BLaER1 (cell line): Measurements from ENCODE around the gene SPRED2.

ENCODE experiments used
- H3K27ac ChIP-seq: shearing (Covaris generic); formaldehyde crosslinking; 2 replicates; pipeline ENCODE4 v1.8.1; 2022
- H3K27me3 ChIP-seq: shearing (Covaris generic); formaldehyde crosslinking; 2 replicates; pipeline ENCODE4 v1.8.1; 2022
- H3K36me3 ChIP-seq: shearing (Covaris generic); formaldehyde crosslinking; 2 replicates; pipeline ENCODE4 v1.8.1; 2022
- H3K4me1 ChIP-seq: shearing (Covaris generic); formaldehyde crosslinking; 2 replicates; pipeline ENCODE4 v1.8.1; 2022
- H3K4me2 ChIP-seq: shearing (Covaris generic); formaldehyde crosslinking; 2 replicates; pipeline ENCODE4 v1.8.1; 2022
- H3K4me3 ChIP-seq: shearing (Covaris generic); formaldehyde crosslinking; 2 replicates; pipeline ENCODE4 v1.8.1; 2022
- H3K9ac ChIP-seq: shearing (Covaris generic); formaldehyde crosslinking; 2 replicates; pipeline ENCODE4 v1.8.1; 2022
- H3K9me3 ChIP-seq: shearing (Covaris generic); formaldehyde crosslinking; 2 replicates; pipeline ENCODE4 v1.8.1; 2022
- H4K20me1 ChIP-seq: shearing (Covaris generic); formaldehyde crosslinking; 2 replicates; pipeline ENCODE4 v1.8.1; 2022
- Cebpa-rat ChIP-seq: shearing (Covaris generic); IDR thresholded peaks from 2 replicates; pipeline ENCODE4 v1.8.1; 2022

The SPRED2 gene

DNA sequence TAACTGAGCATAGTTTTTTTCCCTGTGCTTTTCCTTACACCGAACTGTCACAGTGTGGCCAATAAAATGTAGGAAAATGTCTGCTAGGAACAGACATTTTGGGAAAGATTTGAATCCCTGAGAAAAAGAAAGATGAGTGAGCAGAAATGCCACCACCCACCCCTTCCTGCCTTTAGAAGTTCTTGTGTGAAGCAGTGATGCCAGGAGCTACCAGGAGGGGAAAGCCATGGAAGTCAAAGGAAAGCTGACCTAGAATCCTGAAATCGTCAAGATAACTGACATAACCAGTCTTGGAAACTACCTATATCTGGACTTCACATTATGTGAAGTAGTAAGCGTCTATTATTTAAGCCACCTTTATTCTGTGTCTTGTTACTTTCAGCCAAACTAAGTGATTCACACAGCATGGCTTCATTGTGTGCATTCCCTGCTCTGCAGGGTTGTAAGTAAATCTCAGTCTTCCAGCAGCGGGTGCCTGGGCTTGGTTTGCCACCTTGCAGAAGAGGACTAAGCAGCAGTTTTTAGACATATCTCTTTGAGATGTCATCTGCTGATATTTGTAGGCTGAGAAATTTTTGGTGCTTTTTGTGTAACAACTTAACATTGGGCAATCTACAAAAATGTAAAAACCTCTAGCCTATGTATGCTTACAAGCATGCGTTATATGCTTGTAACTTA is 11.2 kb upstream of the SPRED2 start:
- no peak overlapping the region for H3K9ac ChIP-seq
- H3K27ac ChIP-seq, result no peak overlapping the region
- TF ChIP-seq Cebpa-rat, result no peak
- no peak overlapping the region for H3K4me3 ChIP-seq
- 0 out of 2 replicates have a peak, but pooled peaks cover 2% of the 10 kb centered on the region for H3K9me3 ChIP-seq
- H3K4me2 ChIP-seq, result no peak overlapping the region
- no peaks in the 10 kb centered on the region for H3K36me3 ChIP-seq
- no peaks in the 10 kb centered on the region for H3K27me3 ChIP-seq
- H3K4me1 ChIP-seq, result no peaks in the 10 kb centered on the region
- H4K20me1 ChIP-seq, result no peaks in the 10 kb centered on the region

DNA sequence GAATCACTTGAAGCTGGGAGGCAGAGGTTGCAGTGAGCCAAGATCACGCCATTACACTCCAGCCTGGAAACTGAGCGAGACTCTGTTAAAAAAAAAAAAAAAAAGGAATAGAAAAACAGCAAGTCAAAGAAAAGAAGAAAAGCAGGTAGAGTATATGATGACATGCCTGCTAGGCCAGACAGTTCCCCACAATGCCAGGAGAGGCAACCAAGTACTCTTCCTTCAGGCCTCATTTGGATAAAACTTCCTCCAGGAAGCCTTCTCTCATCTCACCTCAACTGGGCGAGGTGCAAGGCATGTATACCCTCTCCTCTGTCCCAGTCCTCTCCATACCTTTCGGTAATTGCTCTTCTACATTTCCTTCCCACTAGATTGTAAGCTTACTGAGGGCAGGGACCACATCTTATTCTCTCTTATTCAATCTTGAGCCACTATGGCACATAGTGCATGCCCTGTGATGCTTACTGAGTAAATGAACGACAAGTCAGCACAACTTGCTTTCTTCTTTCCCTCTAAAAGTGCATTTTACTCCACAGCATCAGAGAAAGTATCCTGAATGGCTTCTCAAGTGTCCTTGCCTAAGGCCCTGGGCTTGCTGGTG is 10.1 kb upstream of the SPRED2 start:
- no peak for TF ChIP-seq Cebpa-rat
- no peaks in the 10 kb centered on the region for H3K9me3 ChIP-seq
- no peak overlapping the region for H3K4me3 ChIP-seq

DNA sequence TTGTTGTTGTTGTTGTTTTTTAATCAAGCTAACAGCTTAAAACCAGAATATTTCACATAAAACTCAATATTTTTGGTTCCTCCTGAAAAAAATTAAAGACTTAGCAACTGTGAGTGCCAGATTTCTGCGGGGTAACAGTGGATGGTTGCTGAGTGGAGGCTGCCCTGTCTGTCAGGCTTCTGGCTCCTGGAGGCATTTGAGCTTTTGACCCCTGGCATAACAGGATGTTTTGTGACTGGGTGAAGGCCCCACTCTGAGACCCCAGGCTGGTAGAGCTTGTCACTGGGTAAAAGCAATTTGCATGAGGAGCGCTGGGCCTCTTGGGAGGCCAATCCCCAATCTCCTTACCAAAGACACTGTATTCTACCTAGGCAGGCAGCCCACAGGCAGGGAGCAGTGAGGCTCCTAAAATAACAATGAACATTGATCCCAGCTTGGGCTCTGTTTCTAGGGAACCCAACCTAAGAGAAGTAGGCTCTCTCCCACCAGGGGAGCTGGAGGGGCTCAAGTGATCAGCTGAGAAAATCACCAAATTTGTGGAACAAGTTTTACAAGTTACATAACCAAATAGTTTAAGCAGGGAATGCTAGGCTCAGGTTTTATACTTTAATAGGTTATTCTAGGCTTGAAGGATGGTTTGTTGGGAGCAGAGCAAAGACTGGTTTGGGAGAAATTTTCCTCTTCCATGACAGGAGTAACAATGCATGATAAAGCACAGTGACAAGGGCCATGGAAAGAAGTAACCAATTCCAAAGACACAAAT is 5.9 kb upstream of the SPRED2 start:
- Histone ChIP-seq H3K4me2 (no peak overlapping the region), H4K20me1 (no peaks in the 10 kb centered on the region), H3K9ac (no peak overlapping the region), H3K9me3 (no peaks in the 10 kb centered on the region), H3K27me3 (no peaks in the 10 kb centered on the region), H3K27ac (no peak overlapping the region), H3K4me3 (no peak overlapping the region), H3K4me1 (peaks cover 35% of the 10 kb centered on the region), H3K36me3 (no peaks in the 10 kb centered on the region)
- no peak for TF ChIP-seq Cebpa-rat

More for the DNA sequence above, 10.1 kb upstream of the SPRED2 start:
- Histone ChIP-seq H3K9ac (no peak overlapping the region), H3K27ac (no peak overlapping the region), H3K4me1 (peaks cover 3% of the 10 kb centered on the region; the same call in 1 of the 2 replicates), H3K36me3 (no peaks in the 10 kb centered on the region), H4K20me1 (no peaks in the 10 kb centered on the region), H3K27me3 (no peaks in the 10 kb centered on the region), H3K4me2 (no peak overlapping the region)

- Histone ChIP-seq H3K9ac (no peak overlapping the region), H3K36me3 (no peaks in the 10 kb centered on the region), H3K27ac (no peak overlapping the region), H3K27me3 (no peaks in the 10 kb centered on the region), H3K4me2 (peak overlapping the region; percentile 92), H3K4me1 (peaks cover 38% of the 10 kb centered on the region), H3K4me3 (no peak overlapping the region), H3K9me3 (no peaks in the 10 kb centered on the region), H4K20me1 (no peaks in the 10 kb centered on the region)
- TF ChIP-seq Cebpa-rat, result no peak
Measured at GRCh38 chr2:65437392-65438135, 5.2 kb upstream of the SPRED2 start.

DNA sequence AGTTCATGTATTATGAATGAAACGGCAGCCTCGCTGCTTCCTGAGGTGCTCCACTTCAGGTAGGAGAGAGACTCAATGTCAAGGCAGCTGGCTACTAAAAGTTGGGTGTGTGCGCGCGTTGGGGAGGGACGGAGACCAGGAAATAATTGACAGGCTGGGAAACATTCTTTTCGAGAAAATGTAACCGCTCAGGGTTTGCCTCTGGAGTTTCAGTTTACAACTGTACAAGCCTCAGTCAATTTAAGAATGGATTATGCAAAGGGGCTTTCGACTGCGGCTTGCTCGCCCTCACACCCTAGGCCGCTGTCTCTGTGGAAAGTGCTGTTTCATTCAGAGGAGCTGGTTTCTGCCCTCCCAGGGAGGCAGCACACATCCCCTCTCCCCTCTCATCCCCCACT is 4.4 kb upstream of the SPRED2 start:
- Histone ChIP-seq H3K27ac (peak overlapping the region; percentile 89; the same call in 1 of the 2 replicates), H3K4me3 (peak overlapping the region; percentile 83), H3K9me3 (no peaks in the 10 kb centered on the region), H3K9ac (peak overlapping the region; percentile 85), H3K4me2 (peak overlapping the region; percentile 92), H4K20me1 (no peaks in the 10 kb centered on the region; the same call in 1 of the 2 replicates), H3K27me3 (no peaks in the 10 kb centered on the region), H3K4me1 (peaks cover 38% of the 10 kb centered on the region), H3K36me3 (no peaks in the 10 kb centered on the region)
- no peak for TF ChIP-seq Cebpa-rat

DNA sequence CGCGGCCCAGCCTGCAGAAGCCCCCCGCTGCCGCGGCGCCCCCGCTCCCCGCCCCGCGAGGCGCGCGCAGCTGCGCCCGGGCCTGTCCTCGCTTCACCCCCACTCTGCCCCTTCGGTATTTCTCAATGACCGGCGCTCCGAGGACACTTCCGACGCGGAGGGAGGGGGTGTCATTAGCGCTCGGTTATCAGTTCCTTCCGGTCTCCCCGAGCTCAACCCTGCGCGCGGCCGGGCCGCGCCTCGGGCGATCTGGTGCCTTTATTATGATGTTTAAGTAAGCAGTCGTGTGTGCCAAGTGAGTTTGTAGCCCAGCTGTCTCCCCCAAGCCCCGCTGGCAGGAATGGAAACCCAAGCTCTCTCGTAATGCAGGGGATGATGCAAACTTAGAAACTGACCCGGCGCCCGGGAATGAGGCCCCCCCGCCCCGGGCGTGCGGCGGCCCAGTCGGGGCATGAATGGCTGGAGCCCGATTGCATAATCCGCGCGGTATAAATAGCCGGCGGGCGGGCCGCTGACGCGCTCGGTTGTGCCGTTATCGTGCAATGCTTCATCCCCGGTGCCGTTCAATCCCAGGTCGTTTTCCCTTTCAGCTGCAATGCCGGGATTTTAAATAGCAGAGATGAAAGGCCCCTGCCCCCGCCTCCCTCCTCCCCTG is 3.9 kb upstream of the SPRED2 start:
- TF ChIP-seq Cebpa-rat, result peak; percentile 95
- peak overlapping the region; percentile 85 for H3K9ac ChIP-seq

DNA sequence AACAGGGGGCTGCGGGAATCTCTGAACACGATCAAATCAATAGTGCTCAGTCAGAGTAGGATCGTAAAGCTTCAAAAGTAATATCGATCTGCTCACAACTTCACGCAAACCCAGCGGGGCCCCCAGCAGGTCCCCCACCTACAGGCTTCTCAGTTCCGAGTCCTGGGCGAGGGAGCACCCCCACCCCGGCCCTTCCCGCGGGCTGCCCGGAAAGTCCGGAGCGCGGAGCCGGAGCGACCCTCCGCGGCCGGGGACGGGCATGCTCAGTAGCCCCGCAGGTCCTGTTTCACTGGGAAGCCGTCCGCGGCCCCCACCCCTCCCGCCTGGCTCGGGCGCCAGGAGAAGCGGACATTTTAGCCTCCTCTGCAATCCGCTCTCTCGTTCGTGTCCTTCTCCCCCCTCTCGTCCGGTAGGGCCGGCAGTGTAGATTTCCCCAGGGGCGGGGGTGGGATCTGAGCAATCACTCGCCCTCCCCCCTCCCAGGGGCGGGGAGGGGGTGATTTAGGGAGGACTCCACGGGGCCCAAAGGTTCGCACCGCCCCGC is 3.3 kb upstream of the SPRED2 start:
- H3K36me3 ChIP-seq, result no peaks in the 10 kb centered on the region
- TF ChIP-seq Cebpa-rat, result no peak
- peaks cover 11% of the 10 kb centered on the region for H4K20me1 ChIP-seq
- no peaks in the 10 kb centered on the region for H3K9me3 ChIP-seq
- peak overlapping the region; percentile 85 for H3K9ac ChIP-seq
- H3K4me2 ChIP-seq, result peak overlapping the region; percentile 92
- peaks cover 38% of the 10 kb centered on the region for H3K4me1 ChIP-seq
- peak overlapping the region; percentile 89 for H3K27ac ChIP-seq
- H3K27me3 ChIP-seq, result no peaks in the 10 kb centered on the region
- H3K4me3 ChIP-seq, result peak overlapping the region; percentile 83

More for the DNA sequence above, 3.9 kb upstream of the SPRED2 start:
- no peaks in the 10 kb centered on the region for H3K27me3 ChIP-seq
- peaks cover 5% of the 10 kb centered on the region; the same call in 1 of the 2 replicates for H4K20me1 ChIP-seq
- H3K4me3 ChIP-seq, result peak overlapping the region; percentile 83
- H3K27ac ChIP-seq, result peak overlapping the region; percentile 89
- H3K9me3 ChIP-seq, result no peaks in the 10 kb centered on the region
- H3K4me1 ChIP-seq, result peaks cover 38% of the 10 kb centered on the region
- H3K36me3 ChIP-seq, result no peaks in the 10 kb centered on the region
- H3K4me2 ChIP-seq, result peak overlapping the region; percentile 92

DNA sequence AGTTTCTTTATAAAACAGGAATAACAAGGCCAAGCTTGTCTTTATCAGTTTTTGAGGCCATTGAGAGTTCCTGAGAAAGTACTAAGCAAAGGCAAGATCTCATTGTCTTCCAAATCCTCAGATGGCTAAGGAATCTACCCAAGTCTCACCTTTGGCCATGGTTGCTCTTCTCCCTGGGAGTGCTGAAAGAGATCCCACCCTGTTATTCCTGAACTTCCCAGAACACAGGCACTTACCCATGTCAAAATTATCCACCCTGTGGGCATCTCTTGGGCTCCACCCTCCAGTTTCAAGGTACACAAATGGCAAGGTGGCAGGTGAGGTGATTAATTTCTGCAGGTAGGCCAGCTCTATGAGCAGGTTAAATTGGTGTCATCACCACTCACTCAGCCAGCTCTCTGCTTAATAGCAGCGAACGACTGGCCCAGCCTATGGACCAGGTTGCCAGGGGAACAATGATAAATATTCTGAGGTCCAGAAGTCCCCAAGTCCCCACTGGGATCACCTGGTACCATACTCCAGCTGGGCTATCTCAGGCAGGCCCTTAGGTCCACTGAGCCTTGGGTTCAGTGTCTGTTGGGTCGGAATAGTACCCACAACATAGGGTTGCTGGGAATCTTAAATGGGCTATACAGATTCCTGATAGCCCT is 2.3 kb upstream of the SPRED2 start:
- Histone ChIP-seq H3K4me3 (no peak overlapping the region), H3K4me2 (peak overlapping the region; percentile 92), H3K4me1 (peaks cover 46% of the 10 kb centered on the region), H3K36me3 (no peaks in the 10 kb centered on the region), H3K9ac (no peak overlapping the region), H3K27me3 (no peaks in the 10 kb centered on the region), H4K20me1 (peaks cover 21% of the 10 kb centered on the region), H3K27ac (no peak overlapping the region), H3K9me3 (no peaks in the 10 kb centered on the region)
- TF ChIP-seq Cebpa-rat, result no peak
